ENCODE measurements around the gene ENTREP3.
"Not testable (repeated sequence)": the region's sequence is repeated elsewhere in the genome, so short reads cannot be mapped to it uniquely, and the experiment has no call there.

- TF ChIP-seq, protein P1, sequence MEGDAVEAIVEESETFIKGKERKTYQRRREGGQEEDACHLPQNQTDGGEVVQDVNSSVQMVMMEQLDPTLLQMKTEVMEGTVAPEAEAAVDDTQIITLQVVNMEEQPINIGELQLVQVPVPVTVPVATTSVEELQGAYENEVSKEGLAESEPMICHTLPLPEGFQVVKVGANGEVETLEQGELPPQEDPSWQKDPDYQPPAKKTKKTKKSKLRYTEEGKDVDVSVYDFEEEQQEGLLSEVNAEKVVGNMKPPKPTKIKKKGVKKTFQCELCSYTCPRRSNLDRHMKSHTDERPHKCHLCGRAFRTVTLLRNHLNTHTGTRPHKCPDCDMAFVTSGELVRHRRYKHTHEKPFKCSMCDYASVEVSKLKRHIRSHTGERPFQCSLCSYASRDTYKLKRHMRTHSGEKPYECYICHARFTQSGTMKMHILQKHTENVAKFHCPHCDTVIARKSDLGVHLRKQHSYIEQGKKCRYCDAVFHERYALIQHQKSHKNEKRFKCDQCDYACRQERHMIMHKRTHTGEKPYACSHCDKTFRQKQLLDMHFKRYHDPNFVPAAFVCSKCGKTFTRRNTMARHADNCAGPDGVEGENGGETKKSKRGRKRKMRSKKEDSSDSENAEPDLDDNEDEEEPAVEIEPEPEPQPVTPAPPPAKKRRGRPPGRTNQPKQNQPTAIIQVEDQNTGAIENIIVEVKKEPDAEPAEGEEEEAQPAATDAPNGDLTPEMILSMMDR (IDR thresholded peaks at IDR 0.05; ENCODE audit: low read depth, low read length), result not testable (repeated sequence)
- not testable (repeated sequence) for TF ChIP-seq EZH2phosphoT487 (IDR thresholded peaks at IDR 0.05; ENCODE audit: low read depth)
Measured at GRCh38 chr1:155235375-155235774, 19.9 kb downstream of the ENTREP3 start.
